ENCODE results near the gene SPOP.
"Not testable (repeated sequence)": the region's sequence is repeated elsewhere in the genome, so short reads cannot be mapped to it uniquely, and the experiment has no call there.

SPOP gene

DNA sequence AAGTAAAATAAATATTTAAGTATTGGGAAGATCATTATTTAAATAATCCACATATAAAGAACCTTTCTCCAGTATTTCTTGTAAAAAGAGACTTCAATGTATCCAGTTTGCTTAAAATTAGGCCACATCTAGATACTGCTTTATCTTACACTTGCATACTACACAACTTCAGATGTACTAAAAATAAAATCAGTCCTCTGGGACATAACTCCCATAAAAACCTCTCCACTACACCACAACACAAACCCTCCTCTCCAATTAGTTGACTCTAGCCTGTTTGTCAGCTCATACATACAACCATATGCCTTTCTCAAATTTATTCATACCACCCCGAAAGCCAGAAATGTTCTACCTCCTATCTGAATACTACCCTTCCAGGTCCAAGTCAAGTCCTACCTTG is 21.6 kb downstream of the SPOP start:
- TF ChIP-seq, protein P1, sequence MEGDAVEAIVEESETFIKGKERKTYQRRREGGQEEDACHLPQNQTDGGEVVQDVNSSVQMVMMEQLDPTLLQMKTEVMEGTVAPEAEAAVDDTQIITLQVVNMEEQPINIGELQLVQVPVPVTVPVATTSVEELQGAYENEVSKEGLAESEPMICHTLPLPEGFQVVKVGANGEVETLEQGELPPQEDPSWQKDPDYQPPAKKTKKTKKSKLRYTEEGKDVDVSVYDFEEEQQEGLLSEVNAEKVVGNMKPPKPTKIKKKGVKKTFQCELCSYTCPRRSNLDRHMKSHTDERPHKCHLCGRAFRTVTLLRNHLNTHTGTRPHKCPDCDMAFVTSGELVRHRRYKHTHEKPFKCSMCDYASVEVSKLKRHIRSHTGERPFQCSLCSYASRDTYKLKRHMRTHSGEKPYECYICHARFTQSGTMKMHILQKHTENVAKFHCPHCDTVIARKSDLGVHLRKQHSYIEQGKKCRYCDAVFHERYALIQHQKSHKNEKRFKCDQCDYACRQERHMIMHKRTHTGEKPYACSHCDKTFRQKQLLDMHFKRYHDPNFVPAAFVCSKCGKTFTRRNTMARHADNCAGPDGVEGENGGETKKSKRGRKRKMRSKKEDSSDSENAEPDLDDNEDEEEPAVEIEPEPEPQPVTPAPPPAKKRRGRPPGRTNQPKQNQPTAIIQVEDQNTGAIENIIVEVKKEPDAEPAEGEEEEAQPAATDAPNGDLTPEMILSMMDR (conservative IDR thresholded peaks at IDR 0.05; ENCODE audit: low read length): no peak
- DNase-seq (ENCODE audit: low read depth): no peak
- no peak overlapping the region for H3K4me3 ChIP-seq (ENCODE audit: low read length)

DNA sequence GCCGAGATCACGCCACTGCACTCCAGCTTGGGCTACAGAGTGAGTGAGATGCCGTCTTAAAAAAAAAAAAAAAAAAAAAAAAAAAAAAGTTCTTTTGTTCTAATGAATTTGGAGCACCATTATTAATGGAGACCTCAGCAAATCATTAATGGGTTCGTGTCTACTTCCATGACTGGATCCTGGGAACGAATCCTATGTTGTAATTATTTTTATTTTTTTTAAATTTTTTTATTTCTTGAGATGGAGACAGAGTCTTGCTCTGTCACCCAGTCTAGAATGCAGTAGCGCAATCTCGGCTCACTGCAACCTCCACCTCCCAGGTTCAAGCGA is 30.7 kb downstream of the SPOP start:
- DNase-seq (ENCODE audit: low read depth): no peak
- TF ChIP-seq, protein P1 (conservative IDR thresholded peaks at IDR 0.05; ENCODE audit: low read length): no peak
- H3K4me3 ChIP-seq (ENCODE audit: low read length): no peak overlapping the region

DNA sequence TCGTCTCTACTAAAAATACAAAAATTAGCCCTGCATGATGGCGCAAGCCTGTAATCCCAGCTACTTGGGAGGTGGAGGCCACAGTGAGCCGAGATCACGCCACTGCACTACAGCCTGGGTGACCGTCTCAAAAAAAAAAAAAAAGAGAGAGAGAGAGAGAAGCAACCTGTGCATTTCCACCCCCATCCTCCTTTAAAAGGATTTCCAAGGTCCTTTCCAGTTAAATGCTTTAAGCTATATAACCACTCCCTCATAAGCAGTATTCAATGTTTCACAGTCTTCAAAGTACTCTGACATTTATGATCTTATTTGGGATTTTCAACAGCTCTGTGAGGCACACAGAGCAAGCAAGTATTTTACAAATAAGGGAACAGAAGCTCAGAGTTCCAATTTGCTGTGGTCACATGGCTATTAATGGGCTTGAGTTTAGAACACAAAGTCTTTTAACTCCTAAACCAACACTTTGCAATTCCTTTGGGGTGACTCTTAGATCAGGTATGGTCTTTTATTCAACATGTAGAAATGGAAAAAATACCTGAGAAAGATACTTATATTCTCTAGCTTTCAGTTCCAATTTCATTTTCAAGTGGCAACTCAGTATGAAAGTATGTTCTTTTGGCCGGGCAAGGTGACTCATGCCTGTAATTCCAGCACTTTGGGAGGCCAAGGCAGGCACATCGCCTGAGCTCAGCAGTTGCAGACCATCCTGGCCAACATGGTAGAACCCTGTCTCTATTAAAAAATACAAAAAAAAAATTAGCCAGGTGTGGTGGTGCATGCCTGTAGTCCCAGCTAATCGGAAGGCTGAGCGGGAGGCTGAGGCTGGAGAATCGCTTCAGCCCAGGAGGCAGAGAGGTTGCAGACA is 31.3 kb downstream of the SPOP start:
- peak overlapping the region; percentile 18 for H3K4me3 ChIP-seq (ENCODE audit: low read length)
- TF ChIP-seq, protein P1 (conservative IDR thresholded peaks at IDR 0.05; ENCODE audit: low read length): no peak
- peak; percentile 72 for DNase-seq (ENCODE audit: low read depth)

DNA sequence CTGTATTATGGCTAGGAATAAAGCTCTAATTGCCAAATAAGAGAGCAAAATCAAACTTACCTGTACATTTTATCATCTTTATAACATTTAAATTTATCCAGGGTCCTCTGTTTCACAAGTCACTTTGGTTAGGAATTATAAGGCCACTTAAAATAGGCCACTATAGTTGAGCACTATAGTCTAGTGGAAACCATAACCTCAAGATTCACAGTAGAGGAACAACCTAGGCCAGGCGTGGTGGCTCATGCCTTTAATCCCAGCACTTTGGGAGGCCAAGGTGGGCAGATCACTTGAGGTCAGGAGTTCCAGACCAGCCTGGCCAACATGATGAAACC is 31.9 kb downstream of the SPOP start:
- H3K4me3 ChIP-seq (ENCODE audit: low read length); DNase-seq (ENCODE audit: low read depth): not testable (repeated sequence)

DNA sequence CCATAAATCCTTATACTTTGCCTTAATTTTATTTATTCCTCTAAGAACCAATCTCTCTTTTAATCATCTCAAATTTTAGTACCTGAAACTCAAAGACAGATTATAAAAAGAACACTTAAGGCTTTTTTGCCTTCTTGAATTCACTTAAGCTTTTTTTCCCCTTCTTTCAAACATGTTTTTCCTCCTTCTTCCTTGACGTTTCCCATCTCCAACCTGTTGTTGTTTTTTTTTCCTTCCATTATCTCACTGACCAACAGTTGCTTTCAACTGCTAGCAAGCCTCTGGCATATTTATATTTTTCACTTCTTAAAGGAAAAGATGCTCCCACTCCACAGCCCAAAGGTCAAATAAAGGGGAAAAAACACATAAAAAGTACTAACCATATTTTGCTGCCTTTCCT is 32.2 kb downstream of the SPOP start:
- TF ChIP-seq, protein P1 (conservative IDR thresholded peaks at IDR 0.05; ENCODE audit: low read length): no peak
- no peak overlapping the region for H3K4me3 ChIP-seq (ENCODE audit: low read length)
- DNase-seq (ENCODE audit: low read depth): no peak

DNA sequence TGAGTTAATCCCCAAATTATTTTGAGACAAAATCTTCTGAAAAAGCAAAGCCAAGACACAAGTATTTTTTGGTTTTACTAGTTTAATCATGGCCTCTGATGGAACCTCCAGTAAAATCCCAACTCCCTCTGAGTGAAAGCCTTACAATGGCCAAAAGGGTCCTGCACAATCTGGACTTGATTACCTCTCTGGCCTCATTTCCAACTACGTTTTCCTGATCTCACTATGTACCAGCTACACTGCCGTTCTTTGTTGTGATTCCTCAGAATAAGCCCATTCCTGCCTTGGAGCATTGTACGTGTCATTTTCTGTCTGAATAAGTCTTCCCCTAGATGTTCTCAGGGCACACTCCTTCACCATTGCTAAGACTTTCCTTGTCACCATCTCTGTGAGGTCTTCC is 37.3 kb downstream of the SPOP start:
- no peak overlapping the region for H3K4me3 ChIP-seq (ENCODE audit: low read length)
- DNase-seq (ENCODE audit: low read depth): peak; percentile 49
- TF ChIP-seq, protein P1 (conservative IDR thresholded peaks at IDR 0.05; ENCODE audit: low read length): no peak

DNA sequence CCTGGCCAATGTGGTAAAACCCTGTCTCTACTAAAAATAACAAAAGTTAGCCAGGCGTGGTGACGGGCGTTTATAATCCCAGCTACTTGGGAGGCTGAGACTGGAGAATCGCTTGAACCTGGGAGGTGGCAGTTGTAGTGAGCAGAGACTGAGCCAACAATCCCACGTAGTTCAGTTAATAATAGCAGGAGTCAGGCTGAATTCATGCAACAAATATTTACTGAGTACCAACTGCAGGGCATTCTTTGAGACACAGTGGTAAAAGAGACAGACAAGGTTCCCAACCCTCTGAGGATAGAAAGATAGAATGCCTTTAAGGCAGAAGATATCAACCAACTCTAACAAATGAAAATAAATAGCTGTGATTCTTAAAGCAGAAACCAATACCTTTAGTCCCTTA is 39.1 kb downstream of the SPOP start:
- TF ChIP-seq, protein P1 (conservative IDR thresholded peaks at IDR 0.05; ENCODE audit: low read length): no peak
- DNase-seq (ENCODE audit: low read depth): no peak

More for the DNA sequence above, 39.1 kb downstream of the SPOP start:
- H3K4me3 ChIP-seq (ENCODE audit: low read length): no peak overlapping the region

Measured in AG10803 (cell line).